Panc1 (cell line): Measurements from ENCODE around the gene MYB. TPM values are rescaled to one million over a fixed set of nuclear protein-coding genes. Genes with fewer than 3 reads are reported as not detected.

Experiments
- ATAC-seq: fragments of 200-7000 bp; cut with Tn5 transposase; 2 replicates; pipeline ENCODE4 v1.9.1; 2020; ENCODE audit warnings: mild to moderate bottlenecking, moderate library complexity
- BruUV-seq: library from RNA; stranded (reverse); fragments of 400-500 nt; replicated peaks from 2 replicates; lab custom pipeline; 2021; lab: Mats Ljungman, UMichigan
- CTCF ChIA-PET: fragments of 300-600 bp; sonication (Branson Sonifier 250); formaldehyde crosslinking; loops from one replicate; lab custom pipeline; 2022; ENCODE audit warnings: antibody characterized with exemption; lab: Charles Lee
- POLR2A ChIA-PET: fragments of 300-600 bp; sonication (Branson Sonifier 250); formaldehyde crosslinking; loops from one replicate; lab custom pipeline; 2022; ENCODE audit warnings: antibody characterized with exemption; lab: Charles Lee
- DNase-seq: peaks from one replicate; pipeline ENCODE4 v3.0.0-alpha.2; 2010; ENCODE audit warnings: low read depth, low spot score
- H3K27ac ChIP-seq: 2 replicates; pipeline ENCODE4 v1.5.1; 2011; ENCODE audit warnings: mild to moderate bottlenecking, low read length, inconsistent platforms
- H3K27me3 ChIP-seq: fragments of 200-500 bp; sonication (Bioruptor generic); 2 replicates; pipeline ENCODE4 v1.6.0; 2014; ENCODE audit warnings: low read length, inconsistent platforms; ENCODE audit not compliant: control insufficient read depth, insufficient read depth
- H3K36me3 ChIP-seq: fragments of 200-500 bp; sonication (Bioruptor generic); 2 replicates; pipeline ENCODE4 v1.5.1; 2014; ENCODE audit warnings: inconsistent platforms, mild to moderate bottlenecking, low read length, moderate library complexity; ENCODE audit not compliant: control insufficient read depth, insufficient read depth
- H3K4me1 ChIP-seq: 2 replicates; pipeline ENCODE4 v1.5.1; 2011; ENCODE audit warnings: inconsistent platforms, mild to moderate bottlenecking, low read length, moderate library complexity; ENCODE audit not compliant: control insufficient read depth, insufficient read depth
- H3K4me3 ChIP-seq, 2 experiments: 2 replicates each; pipeline ENCODE4 v1.5.1; 2011 to 2012; ENCODE audit warnings: low read depth in 2 of 2, low read length in 2 of 2, mild to moderate bottlenecking in 2 of 2, inconsistent platforms in 1 of 2, moderate library complexity in 1 of 2
- H3K9me3 ChIP-seq: fragments of 200-500 bp; sonication (Bioruptor generic); 2 replicates; pipeline ENCODE4 v1.5.1; 2014; ENCODE audit warnings: low read depth, mild to moderate bottlenecking, inconsistent platforms, low read length, moderate library complexity; ENCODE audit not compliant: control insufficient read depth, insufficient read depth
- CTCF ChIP-seq: fragments of 450-650 bp; IDR thresholded peaks from 2 replicates; pipeline ENCODE4 v1.5.1; 2017; ENCODE audit warnings: mild to moderate bottlenecking
- POLR2AphosphoS5 ChIP-seq: IDR thresholded peaks from 2 replicates; pipeline ENCODE4 v1.6.1; 2012; ENCODE audit warnings: mild to moderate bottlenecking, low read depth, low read length, moderate library complexity
- REST ChIP-seq, 2 experiments: IDR thresholded peaks; 2 replicates each; pipeline ENCODE4 v1.6.1; 2011 to 2012; ENCODE audit warnings: low read depth in 2 of 2, control low read depth in 1 of 2, low read length in 1 of 2, mild to moderate bottlenecking in 1 of 2, moderate library complexity in 1 of 2; ENCODE audit not compliant: insufficient read depth in 1 of 2
- SIN3A ChIP-seq: IDR thresholded peaks from 2 replicates; pipeline ENCODE4 v1.6.1; 2012; ENCODE audit warnings: low read depth, mild to moderate bottlenecking, low read length, moderate library complexity, borderline replicate concordance; ENCODE audit not compliant: insufficient read depth
- TCF7L2 ChIP-seq: IDR thresholded peaks from 2 replicates; pipeline ENCODE4 v1.6.1; 2011; ENCODE audit warnings: mild to moderate bottlenecking, low read depth, low read length, inconsistent platforms
- in situ Hi-C: cut with HindIII; loops from 2 replicates; pipeline ENCODE4 v1.10.0; 2016; ENCODE audit warnings: low sequenced_read_pairs, low pct_unique_long_range_greater_than_20kb
- intact Hi-C: fragments of 100-400 bp; cut with micrococcal nuclease; formaldehyde crosslinking; loops from one replicate; pipeline ENCODE4 v1.10.0; 2022; ENCODE audit not compliant: unreplicated experiment
- total RNA-seq: library from RNA; stranded (reverse); gene quantifications from one replicate; pipeline ENCODE4 v1.2.1, GENCODE V29; 2021; ENCODE audit not compliant: unreplicated experiment

Gene MYB
- total RNA-seq, 1 experiment from 2014 or later, result 1.3 TPM

- DNase-seq (no peak), ATAC-seq (no peak)
- POLR2A ChIA-PET, result no interaction called here
- CTCF ChIA-PET, result interaction anchor here (0.6 kb wide), 1 partner anchor 543 kb away, joined by 4 read pairs; no protein-coding TSS in a partner anchor
- no TSS peak for BruUV-seq
- intact Hi-C loops, result no loop called here
- Histone ChIP-seq H3K27ac (no peak overlapping the region), H3K9me3 (no peaks in the 10 kb centered on the region), H3K4me1 (no peaks in the 10 kb centered on the region), H3K36me3 (no peaks in the 10 kb centered on the region), H3K4me3 (no peak overlapping the region), H3K27me3 (peaks cover 7% of the 10 kb centered on the region)
- in situ Hi-C loops, result no loop called here
- TF ChIP-seq TCF7L2, result no peak
- TF ChIP-seq REST (IDR thresholded peaks at IDR 0.05; ENCODE audit: insufficient read depth in 1 of 2, low read depth in 2 of 2, low read length in 1 of 2), result no peak
- TF ChIP-seq POLR2AphosphoS5, result no peak
- no peak for TF ChIP-seq CTCF
- no peak for TF ChIP-seq SIN3A
Observed at GRCh38 chr6:135260612-135261011, 79.5 kb downstream of the MYB start.

- intact Hi-C loops (no loop called here), in situ Hi-C loops (no loop called here)
- H3K4me3 ChIP-seq, result no peak overlapping the region
- ChIA-PET POLR2A (no interaction called here), CTCF (no interaction called here)
- H3K27ac ChIP-seq, result no peak overlapping the region
- ATAC-seq (peak; percentile 26; the same call in 1 of the 2 replicates), DNase-seq (no peak)
- H3K4me1 ChIP-seq, result no peaks in the 10 kb centered on the region
- no TSS peak for BruUV-seq
- H3K9me3 ChIP-seq, result no peaks in the 10 kb centered on the region
- no peaks in the 10 kb centered on the region for H3K36me3 ChIP-seq
- peaks cover 7% of the 10 kb centered on the region for H3K27me3 ChIP-seq
- no peak for TF ChIP-seq REST (IDR thresholded peaks at IDR 0.05; ENCODE audit: insufficient read depth in 1 of 2, low read depth in 2 of 2, low read length in 1 of 2)
- no peak for TF ChIP-seq TCF7L2
- TF ChIP-seq CTCF, result no peak
- TF ChIP-seq POLR2AphosphoS5, result no peak
- no peak for TF ChIP-seq SIN3A
Observed at GRCh38 chr6:135261872-135262725, 81.0 kb downstream of the MYB start.
